ENCODE results near the gene GPRC5B.

GPRC5B gene

DNA sequence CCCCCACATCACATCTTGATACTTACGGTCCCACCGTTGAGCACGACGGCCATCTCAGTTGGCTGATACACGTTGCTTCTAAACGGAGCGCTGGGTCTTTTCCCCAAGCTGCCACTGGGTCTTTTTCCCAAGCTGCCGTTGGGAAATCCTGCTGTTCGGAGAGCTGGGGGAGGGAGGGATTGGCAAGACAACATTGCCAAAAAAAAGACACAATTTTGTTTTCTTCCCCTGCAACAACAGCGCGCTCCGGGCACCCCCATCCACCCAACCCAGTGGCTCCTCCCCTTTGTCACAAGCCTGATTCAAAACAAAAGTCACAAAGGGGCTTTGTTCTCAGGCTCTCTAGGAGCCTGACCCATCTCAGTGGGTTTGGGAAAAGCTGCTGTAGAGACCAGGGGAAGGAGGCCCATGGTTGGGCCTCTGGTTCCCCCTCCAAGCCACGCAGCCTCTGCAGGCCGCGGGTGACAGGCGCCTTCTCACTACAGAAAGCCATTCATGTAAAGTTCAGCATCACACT, 22.8 kb downstream of the GPRC5B start:
- no peak overlapping the region for H3K27ac Mint-ChIP-seq
- no peaks in the 10 kb centered on the region for H3K9me3 Mint-ChIP-seq
- no peaks in the 10 kb centered on the region for H3K4me1 Mint-ChIP-seq
- H3K27me3 Mint-ChIP-seq, result no peaks in the 10 kb centered on the region
- H3K36me3 Mint-ChIP-seq, result peaks cover 3% of the 10 kb centered on the region
- no peak overlapping the region for H3K4me3 Mint-ChIP-seq

- no peaks in the 10 kb centered on the region for H3K27me3 Mint-ChIP-seq
- no peaks in the 10 kb centered on the region for H3K9me3 Mint-ChIP-seq
These were observed 23.5 kb downstream of the GPRC5B start for GRCh38 chr16:19861133-19861532.

GRCh38 chr16:19860166-19861041, 24.2 kb downstream of the GPRC5B start:
- H3K27me3 Mint-ChIP-seq, result no peaks in the 10 kb centered on the region
- H3K4me1 Mint-ChIP-seq, result no peaks in the 10 kb centered on the region
- H3K27ac Mint-ChIP-seq, result no peak overlapping the region
- H3K9me3 Mint-ChIP-seq, result no peaks in the 10 kb centered on the region
- H3K4me3 Mint-ChIP-seq, result no peak overlapping the region
- peaks cover 5% of the 10 kb centered on the region for H3K36me3 Mint-ChIP-seq

More at GRCh38 chr16:19861133-19861532, 23.5 kb downstream of the GPRC5B start:
- no peak overlapping the region for H3K27ac Mint-ChIP-seq
- H3K36me3 Mint-ChIP-seq, result peaks cover 5% of the 10 kb centered on the region
- no peak overlapping the region for H3K4me3 Mint-ChIP-seq
- H3K4me1 Mint-ChIP-seq, result no peaks in the 10 kb centered on the region

DNA sequence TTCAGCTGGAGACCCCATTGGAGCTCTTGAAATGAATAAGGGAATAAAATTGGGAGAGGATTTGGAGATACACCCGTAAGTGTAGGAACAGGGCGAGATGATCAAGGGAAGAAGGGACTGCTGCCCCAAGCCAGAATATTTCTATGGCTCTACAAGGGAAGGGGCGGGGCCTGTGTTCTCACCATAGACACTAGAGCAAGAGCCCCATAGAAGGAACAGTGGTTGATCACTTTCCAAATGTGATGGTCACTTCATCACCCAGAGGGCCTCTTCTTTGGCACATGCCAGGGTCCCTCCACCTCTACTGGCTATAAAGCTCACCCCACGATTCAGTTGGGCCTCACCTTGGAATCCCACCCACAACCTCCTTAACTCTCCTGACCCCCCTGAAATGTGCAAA, 25.0 kb downstream of the GPRC5B start:
- no peaks in the 10 kb centered on the region for H3K27me3 Mint-ChIP-seq
- no peaks in the 10 kb centered on the region for H3K4me1 Mint-ChIP-seq
- peaks cover 5% of the 10 kb centered on the region for H3K36me3 Mint-ChIP-seq
- H3K4me3 Mint-ChIP-seq, result no peak overlapping the region
- no peaks in the 10 kb centered on the region for H3K9me3 Mint-ChIP-seq
- H3K27ac Mint-ChIP-seq, result no peak overlapping the region

GRCh38 chr16:19859166-19859565, 25.5 kb downstream of the GPRC5B start:
- H3K27me3 Mint-ChIP-seq, result no peaks in the 10 kb centered on the region
- H3K36me3 Mint-ChIP-seq, result peaks cover 5% of the 10 kb centered on the region
- H3K4me1 Mint-ChIP-seq, result no peaks in the 10 kb centered on the region
- no peak overlapping the region for H3K27ac Mint-ChIP-seq
- no peaks in the 10 kb centered on the region for H3K9me3 Mint-ChIP-seq
- H3K4me3 Mint-ChIP-seq, result no peak overlapping the region

GRCh38 chr16:19858340-19859018, 26.2 kb downstream of the GPRC5B start:
- H3K4me1 Mint-ChIP-seq, result no peaks in the 10 kb centered on the region
- H3K27ac Mint-ChIP-seq, result no peak overlapping the region
- no peaks in the 10 kb centered on the region for H3K9me3 Mint-ChIP-seq
- H3K4me3 Mint-ChIP-seq, result no peak overlapping the region
- peaks cover 5% of the 10 kb centered on the region for H3K36me3 Mint-ChIP-seq
- H3K27me3 Mint-ChIP-seq, result no peaks in the 10 kb centered on the region

GRCh38 chr16:19857593-19858339, 26.9 kb downstream of the GPRC5B start:
- Mint-ChIP-seq H3K27me3 (no peaks in the 10 kb centered on the region), H3K4me1 (no peaks in the 10 kb centered on the region), H3K9me3 (no peaks in the 10 kb centered on the region), H3K4me3 (no peak overlapping the region), H3K36me3 (peaks cover 5% of the 10 kb centered on the region), H3K27ac (no peak overlapping the region)

DNA sequence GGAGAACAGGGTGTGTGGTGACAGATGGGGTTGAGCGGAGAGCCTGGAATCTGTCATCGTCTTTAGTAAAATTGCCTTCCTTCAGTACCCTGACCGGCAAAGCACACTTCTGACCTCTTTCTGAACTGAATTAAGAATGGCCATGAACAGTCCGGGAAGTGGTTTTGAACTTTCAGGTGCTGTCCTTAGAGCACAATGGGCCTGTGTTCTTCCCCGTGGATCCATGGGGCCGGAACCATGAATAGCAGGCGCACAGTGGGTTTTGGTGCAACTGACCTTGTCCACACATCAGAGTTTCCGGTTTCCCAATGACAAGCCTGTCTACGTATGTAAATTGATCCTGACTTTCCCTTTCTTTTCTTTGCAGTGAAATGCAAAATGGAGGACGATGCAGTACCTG, 28.5 kb downstream of the GPRC5B start:
- H3K27me3 Mint-ChIP-seq, result no peaks in the 10 kb centered on the region
- no peak overlapping the region for H3K27ac Mint-ChIP-seq
- H3K9me3 Mint-ChIP-seq, result no peaks in the 10 kb centered on the region
- H3K36me3 Mint-ChIP-seq, result peaks cover 5% of the 10 kb centered on the region
- no peak overlapping the region for H3K4me3 Mint-ChIP-seq
- no peaks in the 10 kb centered on the region for H3K4me1 Mint-ChIP-seq

GRCh38 chr16:19854543-19854876, 30.1 kb downstream of the GPRC5B start:
- no peak overlapping the region for H3K4me3 Mint-ChIP-seq
- no peak overlapping the region for H3K27ac Mint-ChIP-seq
- no peaks in the 10 kb centered on the region for H3K27me3 Mint-ChIP-seq
- peaks cover 5% of the 10 kb centered on the region for H3K36me3 Mint-ChIP-seq
- no peaks in the 10 kb centered on the region for H3K4me1 Mint-ChIP-seq
- no peaks in the 10 kb centered on the region for H3K9me3 Mint-ChIP-seq

DNA sequence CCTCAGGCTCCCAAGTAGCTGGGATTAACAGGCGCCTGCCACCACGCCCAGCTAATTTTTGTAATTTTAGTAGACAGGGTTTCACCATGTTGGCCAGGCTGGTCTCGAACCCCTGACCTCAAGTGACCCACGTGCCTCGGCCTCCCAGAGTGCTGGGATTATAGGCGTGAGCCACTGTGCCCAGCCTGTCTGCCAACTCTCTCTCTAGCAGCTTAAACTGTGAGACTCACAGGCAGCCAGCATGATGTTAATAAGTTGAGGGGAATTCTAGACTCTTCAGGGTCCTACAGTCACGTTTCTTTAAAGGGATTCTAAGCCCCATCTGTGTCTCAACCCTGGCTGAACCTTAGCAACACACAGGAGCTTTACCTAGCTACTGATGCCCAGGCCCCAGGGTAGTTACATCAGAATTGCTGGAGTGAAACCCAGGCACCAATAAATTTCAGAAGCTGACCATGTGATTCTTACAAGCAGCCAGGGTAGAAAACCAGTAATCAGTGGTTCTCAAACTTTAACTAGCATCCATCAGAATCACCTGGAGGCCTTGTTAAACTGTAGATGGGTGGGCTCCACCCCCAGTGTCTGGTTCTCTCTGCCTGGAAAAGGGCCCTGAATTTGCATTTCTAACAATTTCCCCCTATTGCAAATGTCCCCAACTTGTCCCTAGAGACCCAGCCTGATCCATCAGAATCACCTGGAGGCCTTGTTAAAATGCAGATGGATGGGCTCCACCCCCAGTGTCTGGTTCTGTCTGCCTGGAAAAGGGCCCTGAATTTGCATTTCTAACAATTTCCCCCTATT, 30.7 kb downstream of the GPRC5B start:
- H3K9me3 Mint-ChIP-seq, result no peaks in the 10 kb centered on the region
- H3K4me3 Mint-ChIP-seq, result no peak overlapping the region
- peaks cover 5% of the 10 kb centered on the region for H3K36me3 Mint-ChIP-seq
- no peaks in the 10 kb centered on the region for H3K27me3 Mint-ChIP-seq
- no peak overlapping the region for H3K27ac Mint-ChIP-seq
- H3K4me1 Mint-ChIP-seq, result no peaks in the 10 kb centered on the region

GRCh38 chr16:19853132-19853741, 31.4 kb downstream of the GPRC5B start:
- Mint-ChIP-seq H3K4me3 (no peak overlapping the region), H3K36me3 (peaks cover 4% of the 10 kb centered on the region), H3K27ac (no peak overlapping the region), H3K9me3 (no peaks in the 10 kb centered on the region), H3K27me3 (no peaks in the 10 kb centered on the region), H3K4me1 (no peaks in the 10 kb centered on the region)

- no peak overlapping the region for H3K27ac Mint-ChIP-seq
- no peaks in the 10 kb centered on the region for H3K27me3 Mint-ChIP-seq
- H3K4me1 Mint-ChIP-seq, result no peaks in the 10 kb centered on the region
- no peak overlapping the region for H3K4me3 Mint-ChIP-seq
- no peaks in the 10 kb centered on the region for H3K9me3 Mint-ChIP-seq
- no peaks in the 10 kb centered on the region for H3K36me3 Mint-ChIP-seq
These were observed 33.2 kb downstream of the GPRC5B start for GRCh38 chr16:19851476-19851875.

GRCh38 chr16:19850131-19850817, 34.4 kb downstream of the GPRC5B start:
- no peak overlapping the region for H3K4me3 Mint-ChIP-seq
- no peaks in the 10 kb centered on the region for H3K9me3 Mint-ChIP-seq
- H3K4me1 Mint-ChIP-seq, result no peaks in the 10 kb centered on the region
- no peaks in the 10 kb centered on the region for H3K36me3 Mint-ChIP-seq
- H3K27me3 Mint-ChIP-seq, result no peaks in the 10 kb centered on the region
- no peak overlapping the region for H3K27ac Mint-ChIP-seq

DNA sequence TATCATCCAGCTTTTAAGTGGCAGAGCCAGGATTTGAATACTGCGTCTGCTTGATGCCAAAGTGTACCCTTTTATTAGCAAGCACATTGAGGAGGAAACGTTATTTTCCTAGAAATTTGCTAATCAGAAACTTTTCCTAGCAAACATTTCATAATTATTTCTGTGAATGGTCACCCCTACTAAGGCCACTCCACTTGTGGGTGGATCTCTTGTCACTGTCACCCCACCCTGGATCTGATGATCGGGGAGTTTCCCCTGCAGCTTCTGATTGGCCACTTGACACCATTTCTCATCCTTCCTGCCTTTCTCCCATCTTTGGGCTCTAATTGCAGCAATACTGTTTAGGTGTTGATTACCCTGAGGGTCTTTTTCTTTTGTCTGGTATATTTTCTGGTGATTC, 35.9 kb downstream of the GPRC5B start:
- Mint-ChIP-seq H3K27ac (no peak overlapping the region), H3K36me3 (no peaks in the 10 kb centered on the region), H3K27me3 (no peaks in the 10 kb centered on the region), H3K9me3 (no peaks in the 10 kb centered on the region), H3K4me1 (no peaks in the 10 kb centered on the region), H3K4me3 (no peak overlapping the region)
